Uterus (tissue), 4 donors: ENCODE results near the gene ZNF773. TPM values are rescaled to one million over a fixed set of nuclear protein-coding genes. Genes with fewer than 3 reads are reported as not detected.

Source experiments
- DNase-seq, 2 donors: peaks; one replicate each; pipeline ENCODE4 v3.0.0-alpha.2; 2019 to 2020
- H3K27ac ChIP-seq, 2 donors: fragments of 200-600 bp; sonication (generic); 1 replicate in 1 of 2; 2 replicates in 1 of 2; pipeline ENCODE4 v1.5.1; 2016 to 2018
- H3K27me3 ChIP-seq, 2 donors: fragments of 200-600 bp; sonication (generic); one replicate each; pipeline ENCODE4 v1.5.1; 2018 to 2019; ENCODE audit warnings: control low read depth in 1 of 2
- H3K36me3 ChIP-seq, 2 donors: fragments of 200-600 bp; sonication (generic); one replicate each; pipeline ENCODE4 v1.5.1; 2019; ENCODE audit warnings: control low read depth in 1 of 2
- H3K4me1 ChIP-seq, 2 donors: fragments of 200-600 bp; sonication (generic); one replicate each; pipeline ENCODE4 v1.5.1; 2018 to 2019; ENCODE audit warnings: control low read depth in 1 of 2
- H3K4me3 ChIP-seq, 2 donors: fragments of 200-600 bp; sonication (generic); 1 replicate in 1 of 2; 2 replicates in 1 of 2; pipeline ENCODE4 v1.5.1; 2018 to 2019; ENCODE audit warnings: mild to moderate bottlenecking in 1 of 2
- H3K9me3 ChIP-seq, 2 donors: fragments of 200-600 bp; sonication (generic); one replicate each; pipeline ENCODE4 v1.5.1; 2019; ENCODE audit warnings: control low read depth in 1 of 2
- CTCF ChIP-seq, 4 experiments: fragments of 200-600 bp in 2 of 4; fragments of 450-650 bp in 2 of 4; sonication (generic) in 2 of 4; IDR thresholded peaks; one replicate each; pipeline ENCODE4 v1.5.1; 2016 to 2019; ENCODE audit warnings: antibody characterized with exemption in 4 of 4, mild to moderate bottlenecking in 2 of 4, moderate library complexity in 1 of 4
- POLR2A ChIP-seq, 2 donors: fragments of 450-650 bp; IDR thresholded peaks; one replicate each; pipeline ENCODE4 v1.6.1; 2016; ENCODE audit warnings: antibody characterized with exemption in 2 of 2, mild to moderate bottlenecking in 1 of 2, moderate library complexity in 1 of 2
- intact Hi-C: fragments of 100-400 bp; cut with DNase I; formaldehyde crosslinking; loops from one replicate; pipeline ENCODE4 v1.15.1; 2023; ENCODE audit warnings: low total_unique reads
- small RNA-seq: library from RNA; depleted of rRNA; stranded (forward); fragments of <200 nt; gene quantifications from one replicate; pipeline ENCODE3, GENCODE V24; 2016
- total RNA-seq, 4 donors: library from RNA; depleted of rRNA in 3 of 4; stranded (reverse); fragments of >200 nt in 3 of 4; gene quantifications; one replicate each; pipeline versions ENCODE4 v1.1.0 to v1.2.4, GENCODE V29; 2014 to 2023
- donor health status: DM: yes; HTN: yes; CAD: no.

Gene ZNF773
- total RNA-seq, 4 donors from 2014 or later = 2.9 to 34.3 (median 17.0) TPM

- Histone ChIP-seq H3K36me3 (no peaks in the 10 kb centered on the region), H3K9me3 (peaks cover 3 to 97% of the 10 kb centered on the region in 2 donors)
These were observed 46.8 kb downstream of the ZNF773 start for GRCh38 chr19:57546513-57546912.

GRCh38 chr19:57552432-57552831 is 52.7 kb downstream of the ZNF773 start:
- H3K4me3 ChIP-seq = no peak overlapping the region
- no peak for DNase-seq
- peaks cover 0 to 89% of the 10 kb centered on the region in 2 donors for H3K9me3 ChIP-seq
- H3K4me1 ChIP-seq = no peaks in the 10 kb centered on the region
- no peaks in the 10 kb centered on the region for H3K36me3 ChIP-seq
- intact Hi-C loops = no loop called here
- H3K27me3 ChIP-seq = no peaks in the 10 kb centered on the region
- no peak overlapping the region for H3K27ac ChIP-seq
- TF ChIP-seq POLR2A (IDR thresholded peaks at IDR 0.05) (no peak), CTCF (IDR thresholded peaks at IDR 0.05) (no peak)

More at GRCh38 chr19:57546513-57546912, 46.8 kb downstream of the ZNF773 start:
- Histone ChIP-seq H3K27me3 (no peaks in the 10 kb centered on the region), H3K4me3 (no peak overlapping the region), H3K27ac (no peak overlapping the region), H3K4me1 (no peaks in the 10 kb centered on the region)
- intact Hi-C loops = no loop called here
- no peak for TF ChIP-seq CTCF (IDR thresholded peaks at IDR 0.05)
- no peak for TF ChIP-seq POLR2A (IDR thresholded peaks at IDR 0.05)
- no peak for DNase-seq

GRCh38 chr19:57557659-57558058 is 57.9 kb downstream of the ZNF773 start:
- no peaks in the 10 kb centered on the region for H3K27me3 ChIP-seq
- TF ChIP-seq CTCF (IDR thresholded peaks at IDR 0.05) (no peak), POLR2A (IDR thresholded peaks at IDR 0.05) (no peak)
- H3K9me3 ChIP-seq = peaks cover 0 to 38% of the 10 kb centered on the region in 2 donors
- H3K4me1 ChIP-seq = no peaks in the 10 kb centered on the region
- intact Hi-C loops = no loop called here
- no peak overlapping the region for H3K27ac ChIP-seq
- DNase-seq = no peak
- H3K4me3 ChIP-seq = no peak overlapping the region
- no peaks in the 10 kb centered on the region for H3K36me3 ChIP-seq

Small RNAs within 50 kb of the gene (small RNA-seq; reads per million reads assigned to genes)
- gene VN1R107P = not detected

Other genes with a start within 250 kb of the ZNF773 start
- 100 to 1,000 TPM in 1 of 4 donors, 10 to 100 TPM in 3; 43.2 to 204 (median 68.7) TPM for gene ZNF460, start 219.5 kb upstream of the ZNF773 start, total RNA-seq
- 10 to 100 TPM in 2 of 4 donors, 1 to 10 TPM in 2; 5.9 to 31.2 (median 10.2) TPM for gene ZNF543, start 179.5 kb upstream of the ZNF773 start, total RNA-seq
- 10 to 100 TPM in 2 of 4 donors, 1 to 10 TPM in 2; 4.1 to 25.0 (median 8.3) TPM for gene ZNF304, start 148.7 kb upstream of the ZNF773 start, total RNA-seq
- 10 to 100 TPM in 2 of 4 donors, 1 to 10 TPM in 1, not detected in 1; 2.0 to 21.0 (median 10.6) TPM for gene TRAPPC2B, start 136.4 kb upstream of the ZNF773 start, total RNA-seq
- 1 to 10 TPM in 2 of 4 donors, not detected in 2; 2.1 to 5.7 TPM for gene ZNF547, start 136.4 kb upstream of the ZNF773 start, total RNA-seq
- 10 to 100 TPM; 12.6 to 77.9 (median 53.1) TPM for gene ZNF548, start 110.1 kb upstream of the ZNF773 start, total RNA-seq
- gene ZNF17, start 88.8 kb upstream of the ZNF773 start, total RNA-seq = 10 to 100 TPM; 14.9 to 41.6 (median 18.9) TPM
- gene ZNF749, start 64.6 kb upstream of the ZNF773 start, total RNA-seq = 10 to 100 TPM in 3 of 4 donors, under 1 TPM in 1; 0.88 to 31.1 (median 11.6) TPM
- 1 to 10 TPM in 2 of 4 donors, under 1 TPM in 1, not detected in 1; under 0.01 to 2.2 (median 2.0) TPM for gene VN1R1, start 42.8 kb upstream of the ZNF773 start, total RNA-seq
- gene ZNF772, start 22.4 kb upstream of the ZNF773 start, total RNA-seq = 10 to 100 TPM in 3 of 4 donors, 1 to 10 TPM in 1; 7.2 to 48.0 (median 12.6) TPM
- 10 to 100 TPM in 3 of 4 donors, 1 to 10 TPM in 1; 2.6 to 69.4 (median 16.9) TPM for gene ZNF419, start 12.2 kb upstream of the ZNF773 start, total RNA-seq
- gene ZNF549, start 27.4 kb downstream of the ZNF773 start, total RNA-seq = 10 to 100 TPM in 2 of 4 donors, 1 to 10 TPM in 2; 8.2 to 38.9 (median 14.2) TPM
- gene ZNF550, start 59.9 kb downstream of the ZNF773 start, total RNA-seq = 10 to 100 TPM in 1 of 4 donors, 1 to 10 TPM in 3; 4.4 to 25.6 (median 6.9) TPM
- 10 to 100 TPM in 1 of 4 donors, 1 to 10 TPM in 2, under 1 TPM in 1; 0.26 to 11.9 (median 5.7) TPM for gene ZNF416, start 79.0 kb downstream of the ZNF773 start, total RNA-seq
- gene ZIK1, start 84.2 kb downstream of the ZNF773 start, total RNA-seq = 10 to 100 TPM in 2 of 4 donors, 1 to 10 TPM in 2; 6.8 to 26.5 (median 11.0) TPM
- 10 to 100 TPM in 1 of 4 donors, 1 to 10 TPM in 2, under 1 TPM in 1; 0.29 to 33.0 (median 4.7) TPM for gene ZNF530, start 99.9 kb downstream of the ZNF773 start, total RNA-seq
- 10 to 100 TPM in 3 of 4 donors, 1 to 10 TPM in 1; 1.5 to 60.1 (median 16.5) TPM for gene ZNF134, start 114.3 kb downstream of the ZNF773 start, total RNA-seq
- gene ZNF211, start 133.2 kb downstream of the ZNF773 start, total RNA-seq = 100 to 1,000 TPM in 1 of 4 donors, 10 to 100 TPM in 2, 1 to 10 TPM in 1; 9.4 to 115 (median 20.7) TPM
- not detected for gene ZSCAN4, start 169.0 kb downstream of the ZNF773 start, total RNA-seq
- gene ZNF551, start 182.0 kb downstream of the ZNF773 start, total RNA-seq = 100 to 1,000 TPM in 1 of 4 donors, 10 to 100 TPM in 2, 1 to 10 TPM in 1; 8.7 to 123 (median 27.2) TPM
- gene ZNF154, start 209.3 kb downstream of the ZNF773 start, total RNA-seq = 10 to 100 TPM in 1 of 4 donors, 1 to 10 TPM in 2, under 1 TPM in 1; 0.88 to 27.4 (median 1.5) TPM
- gene ZNF671, start 227.7 kb downstream of the ZNF773 start, total RNA-seq = 10 to 100 TPM in 1 of 4 donors, 1 to 10 TPM in 2, under 1 TPM in 1; 0.88 to 20.2 (median 3.4) TPM
- 10 to 100 TPM in 3 of 4 donors, under 1 TPM in 1; 0.29 to 34.4 (median 17.9) TPM for gene ZNF776, start 246.9 kb downstream of the ZNF773 start, total RNA-seq